SK-N-SH (cell line): ENCODE data around the gene PIK3R2.

Experiments used
- CTCF ChIP-seq: fragments of 200-600 bp; sonication (generic); IDR thresholded peaks from 2 replicates; pipeline ENCODE4 v1.6.1; 2017; ENCODE audit warnings: antibody characterized with exemption, mild to moderate bottlenecking, moderate library complexity
- EZH2phosphoT487 ChIP-seq: fragments of 200-600 bp; sonication (generic); IDR thresholded peaks from 2 replicates; pipeline ENCODE4 v1.6.1; 2017; ENCODE audit warnings: low read depth, mixed run types, mild to moderate bottlenecking, antibody characterized with exemption, moderate library complexity, borderline replicate concordance
- FOXJ3 ChIP-seq: sonication (generic); formaldehyde crosslinking; IDR thresholded peaks from 2 replicates; pipeline ENCODE4 v1.5.1; 2020; ENCODE audit warnings: mild to moderate bottlenecking, missing genetic modification reagents
- MAX ChIP-seq: IDR thresholded peaks from 2 replicates; pipeline ENCODE4 v1.4.0; 2012; ENCODE audit warnings: low read depth
- POLR2AphosphoS5 ChIP-seq: IDR thresholded peaks from 2 replicates; pipeline ENCODE4 v1.6.1; 2012; ENCODE audit warnings: low read depth, low read length
- RFX5 ChIP-seq: IDR thresholded peaks from 2 replicates; pipeline ENCODE4 v1.6.1; 2012; ENCODE audit warnings: mild to moderate bottlenecking, improper control_type of control experiment, low read length
- TCF12 ChIP-seq: IDR thresholded peaks from 2 replicates; pipeline ENCODE4 v1.4.0; 2012
- YY1 ChIP-seq: IDR thresholded peaks from 2 replicates; pipeline ENCODE4 v1.4.0; 2012; ENCODE audit warnings: low read depth, mild to moderate bottlenecking

GRCh38 chr19:18202397-18202777, 49.4 kb downstream of the PIK3R2 start:
- TF ChIP-seq CTCF (no peak), POLR2AphosphoS5 (no peak), TCF12 (no peak), EZH2phosphoT487 (no peak), RFX5 (no peak), MAX (no peak), YY1 (no peak), FOXJ3 (no peak)
